G401.6 (cell line): ENCODE data around the gene LAPTM4A.

Experiments used
- FAIRE-seq: peaks from 2 replicates; lab custom pipeline; 2012; peaks lifted over from hg19 to GRCh38; lab: Jason Lieb, UNC

The LAPTM4A gene

GRCh38 chr2:20076757-20077156, 25.3 kb upstream of the LAPTM4A start:
- FAIRE-seq: no peak

DNA sequence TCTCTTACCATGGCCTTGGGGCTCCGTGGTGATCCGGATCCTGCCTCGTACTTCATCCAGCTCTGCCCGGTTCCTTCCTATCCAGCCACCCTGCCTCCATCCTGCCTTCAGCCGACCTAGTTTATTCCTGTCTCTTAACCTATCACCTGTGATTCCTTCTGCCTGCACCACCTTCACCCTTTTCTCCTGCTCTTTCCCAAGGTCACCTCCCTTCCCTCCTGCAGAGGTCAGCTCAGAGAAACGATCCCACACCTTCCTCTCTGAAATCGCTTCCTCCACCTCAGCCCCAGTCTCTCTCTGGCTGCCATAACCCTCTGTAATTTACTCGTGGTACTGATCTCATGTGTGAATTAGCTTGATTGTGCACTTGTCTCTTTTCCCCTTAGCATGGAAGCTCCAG, 23.5 kb upstream of the LAPTM4A start:
- no peak for FAIRE-seq

GRCh38 chr2:20074046-20074648, 22.7 kb upstream of the LAPTM4A start:
- FAIRE-seq: peak; percentile 17

DNA sequence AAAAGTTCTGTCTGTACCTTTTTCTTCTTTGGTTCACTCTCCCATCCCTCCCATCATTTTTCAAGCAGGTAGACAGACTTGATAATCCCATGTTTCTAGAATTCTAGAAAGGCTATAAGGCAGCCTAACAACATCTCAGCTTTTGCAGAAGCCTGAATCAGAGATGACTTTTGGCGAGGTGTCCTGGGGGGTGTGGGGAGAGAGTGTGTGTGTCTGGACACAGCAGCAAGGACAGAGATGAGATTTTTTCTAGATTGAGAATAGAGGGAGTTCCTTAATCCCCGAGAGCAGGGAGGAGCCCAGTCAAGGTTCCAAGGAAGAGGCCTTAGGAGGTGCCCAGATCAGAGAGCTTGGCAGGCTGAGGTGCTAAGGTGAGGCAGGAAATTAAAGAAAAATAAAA, 22.0 kb upstream of the LAPTM4A start:
- no peak for FAIRE-seq

DNA sequence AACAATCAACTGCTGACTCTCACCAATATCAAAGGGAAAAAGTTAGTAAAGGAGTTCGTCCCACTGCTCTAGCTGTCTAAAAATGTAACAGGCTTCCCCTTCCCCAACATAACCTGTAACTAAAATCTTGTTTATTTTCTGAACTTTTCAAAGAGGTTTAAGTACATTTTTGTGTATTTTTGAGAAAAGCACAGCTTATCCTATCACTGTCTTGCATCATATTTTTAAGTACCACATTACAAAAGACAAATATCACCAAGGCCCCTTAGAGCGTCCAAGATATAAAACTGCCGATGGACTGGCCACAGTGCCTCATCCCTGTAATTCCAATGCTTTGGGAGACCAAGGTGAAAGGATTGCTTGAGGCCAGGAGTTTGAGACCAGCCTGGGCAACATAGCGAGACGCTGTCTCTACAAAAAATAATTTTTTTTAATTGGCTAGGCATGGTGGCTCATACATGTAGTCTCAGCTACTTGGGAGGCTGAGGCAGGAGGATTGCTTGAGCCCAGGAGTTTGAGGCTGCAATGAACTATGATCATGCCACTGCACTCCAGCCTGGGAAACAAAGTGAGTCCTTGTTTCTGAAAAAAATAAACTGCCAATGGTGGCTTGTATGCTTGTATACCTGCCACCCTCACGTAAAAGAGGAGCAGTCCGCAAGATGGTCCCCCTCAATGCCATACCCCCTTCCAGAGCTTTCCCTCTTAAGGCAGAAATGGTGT, 21.2 kb upstream of the LAPTM4A start:
- FAIRE-seq: no peak

DNA sequence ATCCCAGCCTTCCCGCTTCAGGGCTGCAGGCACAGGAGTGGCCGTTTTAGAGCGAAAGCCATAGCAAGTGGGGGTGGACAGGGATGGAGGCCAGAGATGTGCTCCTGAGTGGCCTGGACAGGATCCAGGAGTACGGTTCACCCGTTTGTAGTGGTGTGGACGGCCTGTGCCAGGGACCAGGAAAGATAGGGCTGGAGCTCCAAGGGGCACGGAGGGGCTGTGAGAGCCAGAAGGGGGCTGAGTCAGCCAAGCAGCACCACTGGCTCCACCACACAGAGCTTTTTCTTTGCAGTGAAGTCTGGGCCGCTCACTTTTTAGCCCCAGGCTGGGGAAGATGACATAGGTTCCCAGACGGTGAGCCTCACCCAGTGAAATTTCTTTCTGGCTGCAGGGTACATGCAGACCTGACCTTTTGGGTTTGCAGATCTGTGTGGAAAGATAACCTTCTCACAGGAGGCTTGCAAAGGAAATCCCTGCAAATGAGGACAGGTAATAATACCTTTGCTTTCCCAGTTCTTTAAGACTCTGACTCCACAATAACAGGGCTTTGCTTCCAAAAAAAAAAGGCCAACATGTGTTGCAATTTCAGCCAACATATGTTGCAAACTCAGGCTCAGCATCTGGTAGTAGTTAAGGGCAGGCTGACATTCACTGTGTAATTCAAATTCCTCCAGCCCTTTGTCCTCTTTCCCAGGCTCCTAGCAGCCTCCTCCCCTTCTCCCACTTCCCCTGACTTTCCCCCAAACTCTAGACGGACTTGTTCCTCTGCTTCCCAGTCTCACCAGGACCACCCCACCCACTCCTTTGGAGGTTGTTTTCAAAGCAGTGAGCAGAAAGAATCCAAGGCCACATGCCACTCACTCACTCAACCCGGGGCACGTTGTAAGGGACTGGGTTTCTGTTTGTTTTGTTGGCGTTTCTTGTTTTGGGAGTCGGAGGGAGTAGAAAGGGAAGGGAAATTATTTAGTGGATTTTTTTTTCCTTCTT, 20.3 kb upstream of the LAPTM4A start:
- FAIRE-seq: no peak

GRCh38 chr2:20069756-20070155, 18.3 kb upstream of the LAPTM4A start:
- no peak for FAIRE-seq

GRCh38 chr2:20067992-20068584, 16.7 kb upstream of the LAPTM4A start:
- no peak for FAIRE-seq

DNA sequence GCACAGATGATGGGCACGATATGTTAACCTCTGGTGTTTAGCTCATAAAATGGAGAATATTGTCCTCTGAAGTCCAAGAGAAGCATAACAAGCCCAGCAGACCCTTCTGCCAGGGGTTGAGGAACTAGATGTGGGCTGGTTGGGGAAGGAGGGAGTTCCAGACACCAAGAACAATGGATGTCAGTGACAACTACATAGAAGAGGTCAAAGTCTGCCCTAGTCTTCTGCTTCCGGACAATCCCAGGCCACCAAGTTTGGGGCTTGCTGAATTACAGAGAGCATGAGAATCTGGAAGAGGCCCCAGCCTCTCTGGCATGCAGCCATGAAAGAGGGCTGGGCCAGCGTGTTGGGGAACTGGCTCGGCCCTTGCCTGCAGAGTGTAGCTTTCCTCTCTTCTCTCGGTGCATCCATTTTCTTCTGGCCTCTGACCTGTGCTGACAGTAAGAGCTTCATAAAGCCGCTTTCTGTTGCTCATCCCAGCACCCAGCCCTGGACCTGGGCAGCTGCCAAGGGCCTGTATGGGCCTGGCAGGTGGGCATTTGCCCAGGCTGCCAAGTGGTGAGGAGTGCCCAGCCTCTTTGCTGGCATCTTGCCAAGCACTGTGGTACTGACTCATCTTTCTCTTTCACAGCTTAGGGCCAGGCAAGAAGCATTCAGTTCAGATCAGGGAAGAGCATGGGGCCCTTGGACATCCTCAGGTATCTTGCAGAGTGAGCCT, 14.6 kb upstream of the LAPTM4A start:
- FAIRE-seq: no peak

- FAIRE-seq: no peak
These were observed 13.4 kb upstream of the LAPTM4A start for GRCh38 chr2:20064841-20065240.

GRCh38 chr2:20064421-20064820, 13.0 kb upstream of the LAPTM4A start:
- FAIRE-seq: no peak

GRCh38 chr2:20062615-20063545, 11.5 kb upstream of the LAPTM4A start:
- no peak for FAIRE-seq

DNA sequence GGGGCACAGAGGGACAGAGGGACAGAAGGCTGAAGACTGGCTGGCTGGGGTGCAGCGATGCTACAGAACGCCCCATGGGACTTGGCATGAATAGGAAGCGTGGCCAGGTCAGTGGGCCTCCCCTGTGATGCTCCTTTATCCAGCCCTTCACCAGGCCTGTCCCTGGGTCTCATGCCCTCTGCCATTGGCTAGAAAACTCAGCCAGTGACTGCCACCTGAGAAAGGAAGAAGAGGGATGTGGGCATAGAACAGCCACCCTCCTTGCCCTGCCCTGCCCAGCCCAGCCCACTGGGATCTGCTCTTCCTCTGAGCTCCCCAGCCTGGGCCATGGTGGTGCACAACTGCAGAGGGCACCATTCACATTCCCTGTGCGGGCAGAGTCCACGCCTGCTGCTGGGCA, 10.5 kb upstream of the LAPTM4A start:
- no peak for FAIRE-seq

DNA sequence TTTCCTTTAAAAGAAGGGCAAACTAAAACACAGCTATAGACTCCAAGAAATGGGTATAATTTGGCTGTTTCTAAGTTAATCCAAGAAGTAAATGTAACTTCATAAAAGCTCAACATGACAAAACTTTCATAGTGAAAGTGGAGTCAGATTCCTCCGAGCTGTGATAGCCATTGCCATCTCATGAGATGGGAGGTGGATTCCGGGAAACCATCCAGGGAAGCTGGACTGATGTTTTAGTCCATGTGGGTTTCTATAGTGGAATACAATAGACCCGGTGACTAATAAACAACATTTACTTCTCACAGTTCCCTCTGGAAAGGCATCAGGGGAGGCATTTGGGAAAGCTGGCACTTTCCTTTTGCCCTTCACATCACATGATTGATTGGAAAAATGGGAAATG, 10.0 kb upstream of the LAPTM4A start:
- FAIRE-seq: no peak

GRCh38 chr2:20060106-20060505, 8.7 kb upstream of the LAPTM4A start:
- FAIRE-seq: no peak

DNA sequence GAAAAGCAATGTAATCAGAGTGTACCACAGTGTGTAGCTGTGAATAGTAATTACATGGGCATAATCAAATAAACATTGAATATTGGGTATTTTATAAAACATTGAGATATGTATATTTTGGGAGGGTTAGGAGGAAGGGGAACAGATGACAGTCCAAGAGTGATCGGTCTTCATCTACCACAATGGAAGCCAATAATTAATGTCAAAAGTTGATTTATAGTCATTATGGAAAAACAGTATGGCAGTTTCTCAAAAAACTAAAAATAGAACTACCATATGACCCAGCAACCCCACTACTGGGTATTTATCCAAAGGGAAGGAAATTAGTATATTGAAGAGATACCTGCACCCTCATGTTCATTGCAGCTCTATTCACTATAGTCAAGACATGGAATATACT, 5.8 kb upstream of the LAPTM4A start:
- FAIRE-seq: no peak

DNA sequence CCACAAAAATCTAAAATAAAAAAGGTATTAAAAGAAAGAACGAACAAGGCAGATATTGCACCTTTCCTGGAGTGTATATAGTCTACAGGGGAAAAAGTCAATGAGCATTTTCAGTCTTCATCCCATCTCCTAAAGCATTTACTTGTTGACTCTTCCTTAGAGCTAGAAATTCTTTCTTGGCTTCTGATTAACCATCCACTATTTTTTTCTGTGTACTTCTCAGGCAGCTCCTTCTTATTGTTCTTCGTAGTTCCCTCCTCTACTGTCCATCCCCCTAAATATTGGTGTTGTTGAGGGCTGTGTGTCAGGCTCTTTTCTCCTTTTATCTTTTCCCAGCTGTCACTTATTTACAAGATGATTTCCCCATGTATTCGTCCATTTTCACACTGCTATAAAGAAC, 3.5 kb upstream of the LAPTM4A start:
- no peak for FAIRE-seq

- FAIRE-seq: no peak
These were observed 2.7 kb upstream of the LAPTM4A start for GRCh38 chr2:20054119-20054518.

DNA sequence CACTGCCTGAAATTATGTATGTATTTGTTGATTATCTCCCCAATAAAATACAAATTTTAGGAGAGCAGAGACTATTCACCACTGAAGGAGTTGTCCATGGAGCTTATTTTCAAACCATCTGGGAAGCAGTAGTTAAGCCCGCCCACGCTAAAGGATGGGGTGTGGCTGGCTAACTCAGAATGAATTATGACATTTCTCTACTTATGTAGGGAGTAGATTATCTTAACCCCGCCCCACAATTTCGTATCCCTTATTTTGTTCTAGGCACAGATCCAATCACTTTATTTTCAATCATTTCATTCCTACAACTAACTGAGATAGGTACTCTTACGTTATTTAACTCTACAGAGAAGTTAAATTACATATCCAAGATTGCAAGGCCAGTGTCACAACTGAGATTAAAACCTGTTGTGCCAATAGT, 1.4 kb upstream of the LAPTM4A start:
- no peak for FAIRE-seq

GRCh38 chr2:20052229-20052851, 912 bp upstream of the LAPTM4A start:
- FAIRE-seq: no peak
